AG04450 (cell line): ENCODE results near the gene KIAA1614. TPM values are rescaled to one million over a fixed set of nuclear protein-coding genes. Genes with fewer than 3 reads are reported as not detected.

Source experiments
- CTCF ChIA-PET: fragments of 300-600, 350-600 bp; formaldehyde crosslinking; extraction: SDS; loops from one replicate; lab custom pipeline; 2022; ENCODE audit warnings: antibody characterized with exemption, inconsistent platforms; lab: Charles Lee
- POLR2A ChIA-PET: fragments of 350-600 bp; formaldehyde crosslinking; extraction: SDS; loops from one replicate; lab custom pipeline; 2021; ENCODE audit warnings: antibody characterized with exemption, inconsistent platforms; lab: Yijun Ruan, JAX
- DNase-seq: peaks from one replicate; pipeline ENCODE4 v3.0.0-alpha.2; 2011; ENCODE audit warnings: low read depth, low spot score
- H3K27ac ChIP-seq: one replicate; pipeline ENCODE4 v1.5.1; 2012; ENCODE audit warnings: low read depth, low read length, control low read depth
- H3K27me3 ChIP-seq: one replicate; pipeline ENCODE4 v1.6.0; 2012; ENCODE audit warnings: low read length; ENCODE audit not compliant: control insufficient read depth, insufficient read depth
- H3K4me3 ChIP-seq: 2 replicates; pipeline ENCODE4 v1.5.1; 2011; ENCODE audit warnings: mild to moderate bottlenecking, low read depth, low read length, control low read depth
- H3K9me3 ChIP-seq: 2 replicates; pipeline ENCODE4 v1.5.1; 2012; ENCODE audit warnings: low read length; ENCODE audit not compliant: control insufficient read depth, insufficient read depth
- CTCF ChIP-seq: IDR thresholded peaks from 2 replicates; pipeline ENCODE4 v1.5.1; 2011; ENCODE audit warnings: low read depth, low read length, control low read depth, inconsistent platforms
- polyA plus RNA-seq: library from polyadenylated mRNA; depleted of rRNA; stranded (reverse); fragments of >200 nt; gene quantifications from 2 replicates; pipeline ENCODE4 v1.2.3, GENCODE V29; 2011

Gene KIAA1614
- polyA plus RNA-seq, 1 experiment = 4.0 TPM

GRCh38 chr1:180981596-180982387, 69.1 kb downstream of the KIAA1614 start:
- TF ChIP-seq CTCF = no peak
- CTCF ChIA-PET = no interaction called here
- no peak for DNase-seq
- Histone ChIP-seq H3K27ac (no peak overlapping the region), H3K27me3 (no peaks in the 10 kb centered on the region), H3K4me3 (no peak overlapping the region), H3K9me3 (no peaks in the 10 kb centered on the region)
- POLR2A ChIA-PET = no interaction called here

- H3K27me3 ChIP-seq = no peaks in the 10 kb centered on the region
- TF ChIP-seq CTCF = no peak
- no peaks in the 10 kb centered on the region for H3K9me3 ChIP-seq
- ChIA-PET CTCF (no interaction called here), POLR2A (no interaction called here)
- DNase-seq = no peak
- no peak overlapping the region for H3K27ac ChIP-seq
- H3K4me3 ChIP-seq = no peak overlapping the region
Measured at GRCh38 chr1:180982422-180982821, 69.7 kb downstream of the KIAA1614 start.

- ChIA-PET CTCF (interaction anchor here (1.2 to 1.5 kb wide), 2 partner anchors 14 to 154 kb away, joined by 3 to 4 read pairs; no protein-coding TSS in a partner anchor), POLR2A (no interaction called here)
- DNase-seq = no peak
- Histone ChIP-seq H3K4me3 (no peak overlapping the region), H3K9me3 (no peaks in the 10 kb centered on the region), H3K27ac (no peak overlapping the region), H3K27me3 (no peaks in the 10 kb centered on the region)
- no peak for TF ChIP-seq CTCF
Measured at GRCh38 chr1:180988253-180988752, 75.6 kb downstream of the KIAA1614 start.

- H3K9me3 ChIP-seq = no peaks in the 10 kb centered on the region
- H3K4me3 ChIP-seq = no peak overlapping the region
- TF ChIP-seq CTCF = no peak
- POLR2A ChIA-PET = no interaction called here
- no peaks in the 10 kb centered on the region for H3K27me3 ChIP-seq
- no peak overlapping the region for H3K27ac ChIP-seq
- no peak for DNase-seq
- CTCF ChIA-PET = no interaction called here
Measured at GRCh38 chr1:180994262-180994661, 81.6 kb downstream of the KIAA1614 start.

- Histone ChIP-seq H3K27ac (no peak overlapping the region), H3K27me3 (no peaks in the 10 kb centered on the region), H3K9me3 (no peaks in the 10 kb centered on the region), H3K4me3 (no peak overlapping the region)
- no peak for DNase-seq
- ChIA-PET POLR2A (interaction anchor here (1.5 kb wide), 1 partner anchor 24 kb away, joined by 3 read pairs; no protein-coding TSS in a partner anchor), CTCF (interaction anchor here (1.0 to 2.1 kb wide), 4 partner anchors 9 to 1183 kb away, joined by 3 to 6 read pairs (median 4); no protein-coding TSS in a partner anchor)
- no peak for TF ChIP-seq CTCF
Measured at GRCh38 chr1:180997843-180998504, 85.3 kb downstream of the KIAA1614 start.
